Right cardiac atrium (tissue), 5 donors: ENCODE data around the gene MX2. TPM values are rescaled to one million over a fixed set of nuclear protein-coding genes. Genes with fewer than 3 reads are reported as not detected.
A peak's percentile ranks its signal among the peaks of the same experiment; 100 is the strongest.
"Not testable (repeated sequence)": the region's sequence is repeated elsewhere in the genome, so short reads cannot be mapped to it uniquely, and the experiment has no call there.

Source experiments
- ATAC-seq, 2 donors: fragments of 200-7000 bp; cut with Tn5 transposase; one replicate each; pipeline versions ENCODE4 v1.8.0 to v1.9.1; 2020; ENCODE audit warnings: moderate library complexity in 2 of 2, mild to moderate bottlenecking in 1 of 2
- DNase-seq, 3 donors: peaks; one replicate each; pipeline ENCODE4 v3.0.0-alpha.2; 2020
- H3K27ac ChIP-seq: one replicate; pipeline ENCODE4 v1.5.1; 2013; ENCODE audit warnings: mild to moderate bottlenecking, low read length, control low read depth, moderate library complexity
- H3K27me3 ChIP-seq: one replicate; pipeline ENCODE4 v1.6.1; 2013; ENCODE audit not compliant: control insufficient read depth, insufficient read depth
- H3K4me1 ChIP-seq: one replicate; pipeline ENCODE4 v1.6.1; 2013; ENCODE audit warnings: low read length; ENCODE audit not compliant: control insufficient read depth, insufficient read depth
- H3K4me3 ChIP-seq: one replicate; pipeline ENCODE4 v1.5.1; 2013; ENCODE audit warnings: low read length, control low read depth
- H3K9me3 ChIP-seq: one replicate; pipeline ENCODE4 v1.6.1; 2013; ENCODE audit warnings: low read length; ENCODE audit not compliant: control insufficient read depth
- WGBS: extraction: QIAGEN DNeasy Blood & Tissue Kit; methylation state at CpG from one replicate; pipeline ENCODE4 v1.1.7; 2013; 5-methylcytosine and 5-hydroxymethylcytosine counted together
- intact Hi-C, 4 donors: fragments of 100-400 bp; cut with DNase I; formaldehyde crosslinking; loops; one replicate each; pipeline versions ENCODE4 v1.11.0 to v1.14.0; 2022 to 2023
- polyA plus RNA-seq: library from polyadenylated mRNA; stranded (reverse); fragments of 200-250 nt; gene quantifications from one replicate; pipeline ENCODE4 v1.2.3, GENCODE V29; 2013
- total RNA-seq, 4 donors: library from RNA; stranded (reverse); fragmentation: NEBNext Ultra II Directional; extraction: Animal tissue kit (Norgen Biotek cat#: 25700); gene quantifications; one replicate each; pipeline ENCODE4 v1.2.1, GENCODE V29; 2021
- donor health status: healthy with polysubstance abuse.
- donor health status: DM: no; HTN: yes; CAD: no.
- donor health status: DM: no; HTN: no; CAD: no.
- donor health status: DM: no; HTN: yes; CAD: no; lungs with severe emphysema.
- donor health status: DM: yes; HTN: yes; CAD: no.

The MX2 gene
- total and polyA plus RNA-seq, 5 donors, result 5.5 to 13.1 (median 10.0) TPM

- Histone ChIP-seq H3K27ac (no peak overlapping the region), H3K27me3 (no peaks in the 10 kb centered on the region), H3K4me3 (no peak overlapping the region), H3K4me1 (peaks cover 3% of the 10 kb centered on the region), H3K9me3 (no peaks in the 10 kb centered on the region)
- no peak for DNase-seq
- intact Hi-C loops, result no loop called here
- WGBS, result 97% methylated on average over 19 of the region's 19 CpGs
- no peak for ATAC-seq
These were observed 60.9 kb downstream of the MX2 start for GRCh38 chr21:41422546-41423304.

GRCh38 chr21:41423305-41423636 is 61.4 kb downstream of the MX2 start:
- H3K27ac ChIP-seq, DNase-seq, intact Hi-C loops, ATAC-seq, H3K9me3 ChIP-seq, H3K27me3 ChIP-seq, H3K4me1 ChIP-seq, H3K4me3 ChIP-seq: not testable (repeated sequence)
- 83% methylated on average over 5 of the region's 5 CpGs for WGBS

- no peak for DNase-seq
- Histone ChIP-seq H3K4me1 (no peaks in the 10 kb centered on the region), H3K9me3 (no peaks in the 10 kb centered on the region), H3K27me3 (no peaks in the 10 kb centered on the region), H3K27ac (peak overlapping the region; percentile 25), H3K4me3 (peak overlapping the region; percentile 67)
- intact Hi-C loops, result no loop called here
- ATAC-seq, result peak in 1 of 2 donors; percentile 17
- whole genome bisulfite sequencing, result 58% methylated on average over 7 of the region's 7 CpGs
These were observed 63.7 kb downstream of the MX2 start for GRCh38 chr21:41425588-41425953.

GRCh38 chr21:41425954-41426675 is 64.3 kb downstream of the MX2 start, which contains the start of gene MX1:
Gene MX1, plus strand, starts transcription at chr21:41426239. Its CDS starts 5,832 bp downstream, at chr21:41432071.
- no peaks in the 10 kb centered on the region for H3K27me3 ChIP-seq
- H3K4me3 ChIP-seq, result peak within 1 kb of the TSS; percentile 67
- H3K9me3 ChIP-seq, result no peaks in the 10 kb centered on the region
- no peaks in the 10 kb centered on the region for H3K4me1 ChIP-seq
- peak within 1 kb of the TSS; percentile 25 for H3K27ac ChIP-seq
- 2% methylated on average over 65 of the region's 65 CpGs for WGBS
- DNase-seq (peak; percentile 85 to 93 (median 92)), ATAC-seq (peak; percentile 94 to 95)
- intact Hi-C loops, result no loop called here

GRCh38 chr21:41426676-41427404 is 65.0 kb downstream of the MX2 start:
- WGBS, result 19% methylated on average over 41 of the region's 41 CpGs
- intact Hi-C loops, result no loop called here
- Histone ChIP-seq H3K27me3 (no peaks in the 10 kb centered on the region), H3K9me3 (no peaks in the 10 kb centered on the region), H3K4me3 (peak overlapping the region; percentile 67), H3K4me1 (no peaks in the 10 kb centered on the region), H3K27ac (no peak overlapping the region)
- ATAC-seq (peak; percentile 44 to 62), DNase-seq (peak; percentile 39 to 74 (median 60))

GRCh38 chr21:41427556-41427955 is 65.7 kb downstream of the MX2 start:
- DNase-seq (no peak), ATAC-seq (no peak)
- WGBS, result 87% methylated on average over 8 of the region's 8 CpGs
- no peaks in the 10 kb centered on the region for H3K27me3 ChIP-seq
- H3K9me3 ChIP-seq, result no peaks in the 10 kb centered on the region
- intact Hi-C loops, result no loop called here
- H3K27ac ChIP-seq, result no peak overlapping the region
- H3K4me3 ChIP-seq, result peak overlapping the region; percentile 67
- no peaks in the 10 kb centered on the region for H3K4me1 ChIP-seq

- Histone ChIP-seq H3K4me1 (peaks cover 2% of the 10 kb centered on the region), H3K27ac (no peak overlapping the region), H3K27me3 (no peaks in the 10 kb centered on the region), H3K9me3 (no peaks in the 10 kb centered on the region), H3K4me3 (no peak overlapping the region)
- DNase-seq, result no peak
- intact Hi-C loops, result no loop called here
- 95% methylated on average over 8 of the region's 8 CpGs for WGBS
- no peak for ATAC-seq
These were observed 66.5 kb downstream of the MX2 start for GRCh38 chr21:41428311-41428710.

GRCh38 chr21:41428847-41429246 is 67.0 kb downstream of the MX2 start:
- Histone ChIP-seq H3K4me1 (peaks cover 2% of the 10 kb centered on the region), H3K27ac (no peak overlapping the region), H3K9me3 (no peaks in the 10 kb centered on the region), H3K27me3 (no peaks in the 10 kb centered on the region), H3K4me3 (no peak overlapping the region)
- intact Hi-C loops, result no loop called here
- DNase-seq (no peak), ATAC-seq (no peak)
- 89% methylated on average over 6 of the region's 6 CpGs for WGBS

GRCh38 chr21:41429305-41429704 is 67.5 kb downstream of the MX2 start:
- Histone ChIP-seq H3K9me3 (no peaks in the 10 kb centered on the region), H3K27ac (no peak overlapping the region), H3K4me1 (peaks cover 2% of the 10 kb centered on the region), H3K4me3 (no peak overlapping the region), H3K27me3 (no peaks in the 10 kb centered on the region)
- no peak for DNase-seq
- intact Hi-C loops, result no loop called here
- WGBS, result 96% methylated on average over 3 of the region's 3 CpGs
- no peak for ATAC-seq

- no peak overlapping the region for H3K27ac ChIP-seq
- peaks cover 2% of the 10 kb centered on the region for H3K4me1 ChIP-seq
- intact Hi-C loops, result loop anchor here in 1 of 4 donors (10.0 kb wide), 1 partner anchor 65 kb away; no protein-coding TSS in a partner anchor
- ATAC-seq, result no peak
- no peak overlapping the region for H3K4me3 ChIP-seq
- 79% methylated on average over 9 of the region's 9 CpGs for WGBS
- no peaks in the 10 kb centered on the region for H3K9me3 ChIP-seq
- no peaks in the 10 kb centered on the region for H3K27me3 ChIP-seq
- DNase-seq, result no peak
These were observed 68.2 kb downstream of the MX2 start for GRCh38 chr21:41429925-41430491.
